D341Med (cell line): ENCODE measurements around the gene SCGB3A2.

ENCODE experiments used
- DNase-seq: peaks from one replicate; pipeline ENCODE4 v3.0.0; 2012; ENCODE audit warnings: low spot score

The SCGB3A2 gene, protein sequence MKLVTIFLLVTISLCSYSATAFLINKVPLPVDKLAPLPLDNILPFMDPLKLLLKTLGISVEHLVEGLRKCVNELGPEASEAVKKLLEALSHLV

DNA sequence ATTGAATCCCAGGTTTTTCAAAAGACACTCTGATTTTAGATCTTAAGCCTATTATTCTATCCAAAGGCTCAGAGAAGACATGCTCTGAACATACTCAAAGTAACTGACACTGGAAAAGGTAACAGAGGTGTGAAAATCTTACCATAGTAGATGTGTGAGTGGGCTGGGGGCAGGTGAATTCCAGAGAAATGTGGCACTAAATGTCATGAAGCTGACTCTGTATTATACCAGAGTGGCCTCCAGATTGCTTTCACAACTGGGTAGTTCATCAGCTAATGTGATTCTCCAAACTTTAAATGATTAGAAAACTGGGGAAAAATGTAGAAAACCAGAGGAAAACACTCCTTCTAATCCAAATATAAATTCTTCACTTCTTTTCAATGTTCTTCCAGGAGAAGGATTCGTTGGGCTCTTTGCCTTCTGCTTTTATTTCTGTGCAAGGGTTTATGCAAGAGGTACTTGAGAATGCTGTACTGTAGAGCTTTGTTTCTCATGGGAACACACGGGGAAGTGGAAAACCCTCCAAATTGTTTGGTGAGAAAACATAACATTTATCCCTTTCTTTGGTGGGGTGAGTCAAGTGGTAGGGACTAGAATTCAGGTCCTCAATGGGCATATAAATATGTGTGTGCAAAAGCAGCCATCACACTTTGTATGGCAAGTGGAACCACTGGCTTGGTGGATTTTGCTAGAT lies at the start of gene SCGB3A2:
Gene SCGB3A2 (plus strand): TSS at position 646 of the 694 bp plus-strand sequence. CDS start 93 bp downstream, outside the sequence.
- DNase-seq: no peak

- no peak for DNase-seq
Observed at GRCh38 chr5:147830035-147830434, 48.5 kb upstream of the SCGB3A2 start.

GRCh38 chr5:147831465-147831864 lies 47.0 kb upstream of the SCGB3A2 start, which contains the start of gene SPINK1:
Gene SPINK1 (minus strand): TSS chr5:147831671. CDS start chr5:147831577, 94 bp downstream.
- DNase-seq: no peak

DNA sequence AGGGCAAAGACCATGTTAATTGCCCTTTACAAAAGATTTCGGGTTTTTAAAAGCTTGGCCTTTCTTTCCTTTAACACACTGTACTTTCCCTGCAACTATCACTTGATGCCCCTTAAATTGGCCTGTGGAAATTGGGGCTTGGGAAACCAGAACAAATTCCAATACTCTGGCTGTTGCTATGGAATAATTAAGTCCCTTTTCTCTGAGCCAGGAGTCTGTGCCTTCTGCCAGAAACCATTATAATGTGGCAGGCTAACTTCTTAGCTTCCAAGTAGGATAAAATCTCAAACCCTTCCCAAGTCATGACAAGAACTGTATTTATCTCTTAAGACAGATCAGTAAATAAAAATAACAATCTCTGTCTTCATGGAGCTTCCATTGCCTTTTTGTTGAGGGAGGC lies 46.0 kb upstream of the SCGB3A2 start:
- no peak for DNase-seq

DNA sequence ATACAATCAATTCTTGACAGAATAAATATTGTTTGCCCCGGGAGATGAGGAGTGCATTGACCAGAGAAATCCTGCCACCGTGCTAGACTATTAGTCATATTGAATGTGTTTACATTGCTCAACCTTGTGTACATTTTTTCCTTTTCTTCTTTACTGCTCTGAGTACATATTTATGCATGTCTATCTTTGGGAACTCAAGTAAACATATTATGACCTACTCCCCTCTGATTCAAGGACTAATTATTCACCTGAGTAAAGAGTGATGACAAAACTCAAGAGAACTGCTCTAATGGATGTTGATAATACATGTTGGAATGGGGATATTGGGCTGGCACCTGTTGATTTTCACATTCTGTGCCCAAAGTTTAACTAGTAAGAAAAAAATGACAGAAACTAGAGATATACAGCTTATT lies 43.1 kb upstream of the SCGB3A2 start:
- no peak for DNase-seq

DNA sequence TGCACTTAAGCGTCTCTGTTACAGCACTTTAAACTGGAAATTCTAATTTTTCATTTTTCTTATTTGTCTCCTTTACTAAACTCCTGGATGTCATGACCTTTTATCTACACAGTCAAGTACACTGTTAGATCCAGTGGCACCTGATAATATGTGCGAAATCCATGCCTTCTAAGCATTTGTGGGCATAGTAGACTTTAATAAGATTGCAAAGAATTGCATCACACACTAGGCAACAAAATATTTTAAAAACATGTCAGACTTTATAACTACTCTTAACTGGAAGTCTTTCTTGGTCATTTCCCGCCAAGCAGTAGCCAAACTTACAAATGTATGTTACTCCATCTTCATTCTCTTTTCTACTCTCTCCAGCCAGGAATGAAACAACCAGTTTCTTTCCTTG lies 42.1 kb upstream of the SCGB3A2 start:
- no peak for DNase-seq

DNA sequence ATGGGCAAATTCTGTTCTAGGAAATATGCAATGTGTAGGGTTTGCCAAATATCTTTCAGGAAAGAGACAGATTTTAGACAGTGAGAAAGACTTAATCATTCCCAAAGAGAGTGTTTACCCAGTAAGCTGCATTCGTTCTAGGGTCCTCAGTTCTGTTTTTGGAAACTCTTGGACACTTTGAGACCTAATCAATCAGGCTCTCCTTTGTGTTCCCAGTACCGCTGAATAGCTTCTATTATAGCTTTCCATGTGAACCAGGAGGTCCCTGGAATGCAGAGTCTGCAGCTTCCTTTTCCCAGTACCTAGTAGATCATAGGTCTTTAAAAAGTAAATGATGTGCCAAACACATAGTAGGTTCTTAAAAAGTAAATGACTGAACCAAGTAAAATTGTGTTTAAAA lies 35.6 kb upstream of the SCGB3A2 start:
- no peak for DNase-seq

DNA sequence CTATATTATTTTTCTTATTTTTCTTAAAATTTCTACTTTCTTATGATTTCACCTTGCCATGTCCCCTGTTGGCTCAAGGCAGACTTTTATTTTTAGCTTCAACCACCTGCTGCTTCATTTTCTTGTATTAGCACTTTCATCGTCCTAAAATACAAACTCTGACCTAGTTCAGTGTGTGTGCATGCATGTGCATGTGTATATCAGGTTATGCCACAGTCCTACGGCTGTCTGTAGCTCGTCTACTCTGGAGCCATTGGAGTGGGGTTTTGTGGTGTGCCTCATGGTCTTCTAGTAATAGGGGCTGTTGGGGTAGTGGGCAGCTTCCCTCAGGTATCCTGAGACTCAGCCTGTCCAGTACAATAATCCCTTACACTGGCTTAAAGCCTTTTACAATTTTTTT lies 33.7 kb upstream of the SCGB3A2 start:
- DNase-seq: no peak

DNA sequence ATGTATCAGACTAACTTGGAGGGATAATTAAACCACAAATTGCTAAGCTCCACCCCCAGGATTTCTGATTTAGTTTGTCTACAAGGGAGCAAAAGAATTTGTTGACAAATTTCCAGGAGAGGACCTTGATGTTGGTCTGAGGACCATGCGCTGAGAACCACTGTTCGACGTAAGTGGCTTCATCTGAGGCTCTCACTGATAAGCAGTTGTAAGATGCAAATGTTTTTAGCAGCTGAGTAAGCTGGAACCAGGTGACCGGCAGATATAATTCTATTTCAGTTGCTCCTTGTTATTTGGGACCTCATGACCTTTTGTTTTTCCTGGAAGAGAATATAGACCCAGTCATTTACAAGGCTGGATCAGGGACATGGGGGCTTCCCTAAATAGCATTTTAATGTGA lies 32.9 kb upstream of the SCGB3A2 start:
- DNase-seq: no peak

DNA sequence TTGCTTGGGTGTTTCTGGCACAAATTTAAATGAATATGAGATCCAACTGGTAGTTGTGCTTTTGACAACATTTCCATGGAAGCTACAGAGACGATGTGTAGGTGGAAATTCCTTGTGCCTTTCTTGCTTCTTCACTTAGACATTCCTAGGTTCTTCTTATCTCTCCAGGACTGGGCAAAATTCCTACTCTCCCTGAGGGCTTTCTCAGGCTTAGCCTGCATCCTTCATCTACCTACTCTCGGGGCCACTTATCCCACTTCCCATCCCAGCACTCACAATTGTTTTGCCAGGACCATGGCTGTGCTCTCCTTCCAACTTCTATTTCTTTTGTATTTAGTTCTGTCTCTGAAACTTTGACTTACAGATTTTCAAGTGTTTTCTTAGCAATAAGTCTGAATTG lies 29.3 kb upstream of the SCGB3A2 start:
- DNase-seq: no peak

GRCh38 chr5:147851578-147851977 lies 26.9 kb upstream of the SCGB3A2 start:
- DNase-seq: no peak

- DNase-seq: no peak
Observed at GRCh38 chr5:147852365-147852764, 26.1 kb upstream of the SCGB3A2 start.

DNA sequence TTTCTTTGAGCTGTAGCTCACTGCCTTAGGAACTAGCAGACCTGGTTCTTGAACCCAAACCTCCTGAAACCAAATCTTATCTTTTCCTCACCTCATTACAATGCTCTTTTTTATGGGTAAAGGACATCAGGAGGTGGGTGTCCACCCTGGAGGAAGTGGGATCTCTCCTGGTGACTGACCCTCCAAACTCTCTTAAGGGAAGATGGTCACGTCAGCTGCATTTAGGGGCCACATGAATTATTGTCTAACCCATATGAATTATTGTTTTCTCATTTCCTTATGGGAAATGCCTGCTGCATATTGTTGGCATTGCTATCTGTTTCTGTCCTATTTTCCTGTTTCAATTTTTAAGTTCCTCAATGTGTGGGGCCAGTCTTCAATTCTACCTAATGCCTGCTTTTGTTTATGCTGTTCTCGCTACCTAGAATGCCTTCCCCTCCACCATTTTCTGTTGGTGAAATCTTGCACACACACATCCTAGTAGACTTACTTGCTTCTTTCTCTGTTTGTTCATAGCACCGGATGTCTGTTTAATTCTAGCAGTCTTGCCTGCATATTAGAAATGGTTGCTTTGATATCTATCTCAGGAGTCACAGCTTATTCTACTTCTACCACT lies 25.0 kb upstream of the SCGB3A2 start:
- no peak for DNase-seq

GRCh38 chr5:147854331-147854730 lies 24.2 kb upstream of the SCGB3A2 start:
- no peak for DNase-seq

DNA sequence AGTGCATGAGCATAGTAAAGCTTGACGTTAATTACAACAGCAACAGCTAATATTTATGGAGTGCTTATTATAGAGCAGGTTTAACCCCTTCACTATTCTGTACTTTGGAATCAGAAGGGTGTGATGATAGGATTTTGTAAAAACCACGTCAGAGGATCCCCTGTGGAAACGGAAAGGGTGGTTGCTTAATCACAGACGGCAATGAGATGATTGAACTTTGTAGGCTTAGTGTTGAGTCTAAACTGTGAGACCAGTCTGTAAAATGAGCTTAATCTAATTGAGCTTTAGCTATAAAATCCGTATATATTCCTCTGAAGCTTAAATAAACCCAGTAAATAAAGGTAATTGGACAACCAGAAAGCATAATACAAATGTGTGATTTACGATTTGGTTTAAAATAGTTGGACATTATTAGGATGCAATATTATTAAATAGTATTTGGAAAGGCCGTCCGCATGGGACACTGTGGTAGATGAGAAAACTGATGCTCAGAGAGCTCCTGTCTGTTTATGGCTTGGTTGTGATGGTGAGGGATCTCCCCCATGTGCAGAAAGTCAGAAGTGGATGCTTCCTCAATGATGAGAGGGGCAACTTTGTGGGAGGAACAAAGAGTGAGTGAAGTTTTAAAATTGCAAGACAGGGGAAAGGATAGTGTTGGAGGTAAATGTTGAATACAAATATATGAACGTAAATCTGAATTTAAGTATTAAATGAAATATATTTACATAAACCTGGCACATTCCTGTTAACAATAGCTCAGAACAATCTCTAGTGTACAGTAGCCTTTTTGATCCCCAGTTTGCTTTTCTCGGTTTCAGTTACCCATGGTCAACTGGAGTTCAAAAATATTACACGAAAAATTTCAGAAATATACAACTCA lies 23.4 kb upstream of the SCGB3A2 start:
- no peak for DNase-seq

- no peak for DNase-seq
Observed at GRCh38 chr5:147855774-147856069, 22.8 kb upstream of the SCGB3A2 start.

DNA sequence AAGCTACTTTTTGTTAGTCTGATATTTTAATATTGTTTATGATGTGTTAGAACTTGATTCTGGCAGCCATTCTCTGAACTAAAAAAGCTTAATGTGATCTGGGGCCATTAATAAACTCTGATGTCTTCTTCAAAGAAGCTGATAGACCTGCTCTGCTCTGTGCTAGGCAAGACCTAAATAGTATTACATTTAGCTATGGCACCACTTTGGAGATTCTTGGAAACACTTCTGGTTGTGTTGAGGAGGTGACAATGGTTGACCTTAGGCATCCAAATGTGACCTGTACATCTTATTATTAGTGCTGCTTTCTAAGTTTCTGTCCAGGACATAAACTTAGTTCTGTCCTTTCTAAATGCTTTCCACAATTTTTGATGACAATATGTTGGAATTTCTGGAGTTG lies 21.7 kb upstream of the SCGB3A2 start:
- no peak for DNase-seq

GRCh38 chr5:147857302-147858129 lies 21.0 kb upstream of the SCGB3A2 start:
- peak; percentile 38 for DNase-seq

GRCh38 chr5:147858565-147858964 lies 19.9 kb upstream of the SCGB3A2 start:
- no peak for DNase-seq

DNA sequence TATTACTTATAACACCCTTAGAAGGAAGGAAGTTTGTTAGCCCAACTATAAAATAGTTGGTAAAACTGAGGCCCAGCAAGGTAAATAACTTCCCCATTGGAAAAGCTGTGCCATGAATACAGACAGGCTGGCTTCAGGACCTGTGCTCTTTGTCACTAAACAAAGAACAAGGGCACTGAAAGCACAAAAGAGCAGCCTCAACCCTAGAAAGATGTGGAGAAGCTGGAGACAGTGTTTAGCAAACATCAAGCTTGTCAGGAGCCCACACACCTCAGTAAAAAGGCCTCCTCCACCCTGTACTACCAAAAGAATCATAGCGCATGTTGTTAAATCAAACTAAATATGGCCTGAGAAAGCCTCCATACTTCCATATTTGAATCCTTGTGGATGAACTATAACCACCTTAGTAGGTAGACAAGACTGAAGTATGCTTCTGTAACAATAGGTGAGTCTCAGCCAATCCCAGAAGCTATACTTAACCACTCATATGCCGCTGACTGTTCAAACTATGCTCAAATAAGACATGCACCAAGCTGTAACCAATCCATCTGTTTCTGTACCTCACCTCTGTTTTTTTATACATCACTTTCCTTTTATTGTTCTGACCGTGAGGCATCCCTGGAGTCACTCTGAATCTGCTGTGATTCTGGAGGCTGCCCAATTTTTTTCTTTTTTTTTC lies 18.4 kb upstream of the SCGB3A2 start:
- no peak for DNase-seq

GRCh38 chr5:147860641-147861025 lies 17.9 kb upstream of the SCGB3A2 start:
- DNase-seq: no peak
